Ascending aorta (tissue), 2 donors: ENCODE data around the gene ANKRD39. TPM values are rescaled to one million over a fixed set of nuclear protein-coding genes. Genes with fewer than 3 reads are reported as not detected.
A peak's percentile ranks its signal among the peaks of the same experiment; 100 is the strongest.

ENCODE experiments used
- DNase-seq, 2 donors: peaks; one replicate each; pipeline ENCODE4 v3.0.0-alpha.2; 2019; ENCODE audit warnings: low spot score in 2 of 2
- H3K27ac ChIP-seq, 2 donors: fragments of 200-600 bp; sonication (generic); one replicate each; pipeline ENCODE4 v1.5.1; 2016 to 2017; ENCODE audit warnings: mild to moderate bottlenecking in 1 of 2
- H3K27me3 ChIP-seq: fragments of 200-600 bp; sonication (generic); one replicate; pipeline ENCODE4 v1.5.1; 2017
- H3K36me3 ChIP-seq, 2 donors: fragments of 200-600 bp; sonication (generic); one replicate each; pipeline ENCODE4 v1.5.1; 2016
- H3K4me1 ChIP-seq, 2 donors: fragments of 200-600 bp; sonication (generic); one replicate each; pipeline ENCODE4 v1.5.1; 2016 to 2017; ENCODE audit warnings: mild to moderate bottlenecking in 1 of 2
- H3K4me3 ChIP-seq, 2 donors: fragments of 200-600 bp; sonication (generic); one replicate each; pipeline ENCODE4 v1.5.1; 2016 to 2017; ENCODE audit warnings: mild to moderate bottlenecking in 1 of 2
- H3K9me3 ChIP-seq, 2 donors: fragments of 200-600 bp; sonication (generic); one replicate each; pipeline ENCODE4 v1.5.1; 2016
- CTCF ChIP-seq, 3 experiments: fragments of 200-600 bp in 2 of 3; fragments of 450-650 bp in 1 of 3; sonication (generic) in 2 of 3; IDR thresholded peaks; one replicate each; pipeline ENCODE4 v1.5.1; 2016 to 2019; ENCODE audit warnings: antibody characterized with exemption in 3 of 3, mild to moderate bottlenecking in 1 of 3, moderate library complexity in 1 of 3
- intact Hi-C: fragments of 100-400 bp; cut with DNase I; formaldehyde crosslinking; loops from one replicate; pipeline ENCODE4 v1.15.1; 2023
- total RNA-seq: library from RNA; depleted of rRNA; stranded (reverse); fragments of >200 nt; gene quantifications from one replicate; pipeline ENCODE4 v1.1.0, GENCODE V29; 2016

Gene ANKRD39
- total RNA-seq, 1 donor from 2014 or later = 2.3 TPM

GRCh38 chr2:96860065-96861029 is 2.5 kb upstream of the ANKRD39 start:
- Histone ChIP-seq H3K4me1 (peaks cover 3 to 22% of the 10 kb centered on the region in 2 donors), H3K27me3 (no peaks in the 10 kb centered on the region), H3K27ac (peak overlapping the region; percentile 73 to 78), H3K9me3 (no peaks in the 10 kb centered on the region), H3K36me3 (peaks cover 50 to 51% of the 10 kb centered on the region in 2 donors), H3K4me3 (no peak overlapping the region)
- no peak for TF ChIP-seq CTCF (IDR thresholded peaks at IDR 0.05)
- intact Hi-C loops = loop anchor here (10.0 kb wide), 1 partner anchor 234 kb away; the partner anchor contains the start of gene FAHD2B
- no peak for DNase-seq

- TF ChIP-seq CTCF (IDR thresholded peaks at IDR 0.05) = no peak
- Histone ChIP-seq H3K27ac (peak overlapping the region; percentile 73 to 78), H3K9me3 (no peaks in the 10 kb centered on the region), H3K36me3 (peaks cover 43 to 47% of the 10 kb centered on the region in 2 donors), H3K4me3 (peak overlapping the region in 1 of 2 donors; percentile 84), H3K27me3 (no peaks in the 10 kb centered on the region), H3K4me1 (peaks cover 3 to 22% of the 10 kb centered on the region in 2 donors)
- no peak for DNase-seq
- intact Hi-C loops = loop anchor here (2.0 to 10.0 kb wide), 2 partner anchors 99 to 235 kb away; partner anchors contain the start of genes CNNM4 and FAHD2B
Measured at GRCh38 chr2:96859681-96860064, 1.9 kb upstream of the ANKRD39 start.

- H3K4me1 ChIP-seq = peaks cover 3 to 22% of the 10 kb centered on the region in 2 donors
- H3K4me3 ChIP-seq = peak overlapping the region in 1 of 2 donors; percentile 84
- no peaks in the 10 kb centered on the region for H3K9me3 ChIP-seq
- intact Hi-C loops = loop anchor here (2.0 kb wide), 1 partner anchor 98 kb away; the partner anchor contains the start of gene CNNM4
- peak overlapping the region; percentile 73 to 78 for H3K27ac ChIP-seq
- TF ChIP-seq CTCF (IDR thresholded peaks at IDR 0.05) = no peak
- H3K27me3 ChIP-seq = no peaks in the 10 kb centered on the region
- H3K36me3 ChIP-seq = peaks cover 38 to 47% of the 10 kb centered on the region in 2 donors
- DNase-seq = peak in 1 of 2 donors; percentile 84
Measured at GRCh38 chr2:96859099-96859649, 1.4 kb upstream of the ANKRD39 start.

GRCh38 chr2:96856776-96857666 is 795 bp downstream of the ANKRD39 start:
- no peaks in the 10 kb centered on the region for H3K9me3 ChIP-seq
- DNase-seq = no peak
- TF ChIP-seq CTCF (IDR thresholded peaks at IDR 0.05) = no peak
- H3K4me1 ChIP-seq = peaks cover 3 to 22% of the 10 kb centered on the region in 2 donors
- no peaks in the 10 kb centered on the region for H3K27me3 ChIP-seq
- H3K27ac ChIP-seq = peak overlapping the region; percentile 61 to 79
- intact Hi-C loops = loop anchor here (2.0 kb wide), 1 partner anchor 72 kb away; no protein-coding TSS in a partner anchor
- peak overlapping the region; percentile 63 to 84 for H3K4me3 ChIP-seq
- H3K36me3 ChIP-seq = peaks cover 30 to 49% of the 10 kb centered on the region in 2 donors

GRCh38 chr2:96853321-96853720 is 4.5 kb downstream of the ANKRD39 start:
- H3K4me3 ChIP-seq = no peak overlapping the region
- H3K27ac ChIP-seq = no peak overlapping the region
- H3K9me3 ChIP-seq = no peaks in the 10 kb centered on the region
- peaks cover 3 to 9% of the 10 kb centered on the region in 2 donors for H3K4me1 ChIP-seq
- TF ChIP-seq CTCF (IDR thresholded peaks at IDR 0.05) = no peak
- DNase-seq = no peak
- H3K36me3 ChIP-seq = peaks cover 34 to 62% of the 10 kb centered on the region in 2 donors
- H3K27me3 ChIP-seq = no peaks in the 10 kb centered on the region
- intact Hi-C loops = no loop called here
